GM19035 (cell line): ENCODE measurements around the gene STX4.
"Not testable (repeated sequence)": the region's sequence is repeated elsewhere in the genome, so short reads cannot be mapped to it uniquely, and the experiment has no call there.

Experiments used
- ATAC-seq: cut with Tn5 transposase; IDR thresholded peaks from one replicate; pipeline ENCODE4 v1.9.1; 2021; ENCODE audit not compliant: unreplicated experiment

The STX4 gene

GRCh38 chr16:30997725-30998711 is 35.3 kb upstream of the STX4 start:
- no peak for ATAC-seq

- ATAC-seq: no peak
These were observed 34.3 kb upstream of the STX4 start for GRCh38 chr16:30998852-30999761.

- ATAC-seq: no peak
These were observed 32.5 kb upstream of the STX4 start for GRCh38 chr16:31000671-31001382.

- ATAC-seq: no peak
These were observed 31.7 kb upstream of the STX4 start for GRCh38 chr16:31001507-31002249.

- ATAC-seq: no peak
These were observed 31.1 kb upstream of the STX4 start for GRCh38 chr16:31002250-31002700.

GRCh38 chr16:31002862-31003341 is 30.5 kb upstream of the STX4 start:
- no peak for ATAC-seq

- ATAC-seq: no peak
These were observed 29.6 kb upstream of the STX4 start for GRCh38 chr16:31003744-31004143.

- ATAC-seq: no peak
These were observed 28.7 kb upstream of the STX4 start for GRCh38 chr16:31004658-31005057.

GRCh38 chr16:31005350-31006085 is 27.8 kb upstream of the STX4 start:
- no peak for ATAC-seq

- no peak for ATAC-seq
These were observed 27.3 kb upstream of the STX4 start for GRCh38 chr16:31006086-31006385.

- ATAC-seq: no peak
These were observed 26.8 kb upstream of the STX4 start for GRCh38 chr16:31006589-31006988.

GRCh38 chr16:31007684-31008083 is 25.7 kb upstream of the STX4 start:
- no peak for ATAC-seq

GRCh38 chr16:31008149-31008548 is 25.2 kb upstream of the STX4 start:
- no peak for ATAC-seq

- ATAC-seq: no peak
These were observed 24.8 kb upstream of the STX4 start for GRCh38 chr16:31008551-31008950.

GRCh38 chr16:31009120-31009519 is 24.2 kb upstream of the STX4 start:
- ATAC-seq: no peak

- ATAC-seq: no peak
These were observed 23.3 kb upstream of the STX4 start for GRCh38 chr16:31009894-31010584.

GRCh38 chr16:31010585-31011325 is 22.6 kb upstream of the STX4 start, which contains the start of gene STX1B:
Gene STX1B, minus strand, starts transcription at chr16:31010638. Its CDS starts 242 bp downstream, at chr16:31010396.
- no peak for ATAC-seq

GRCh38 chr16:31011815-31012214 is 21.5 kb upstream of the STX4 start:
- not testable (repeated sequence) for ATAC-seq
